ENCODE measurements around the gene PNPLA5. TPM values are rescaled to one million over a fixed set of nuclear protein-coding genes. Genes with fewer than 3 reads are reported as not detected.

The PNPLA5 gene
- total RNA-seq, 1 experiment from 2014 or later, result 5.3 TPM

GRCh38 chr22:43923631-43924464 lies 32.0 kb upstream of the PNPLA5 start, which contains the start of gene PNPLA3 (continued):
- TF ChIP-seq, protein P1, sequence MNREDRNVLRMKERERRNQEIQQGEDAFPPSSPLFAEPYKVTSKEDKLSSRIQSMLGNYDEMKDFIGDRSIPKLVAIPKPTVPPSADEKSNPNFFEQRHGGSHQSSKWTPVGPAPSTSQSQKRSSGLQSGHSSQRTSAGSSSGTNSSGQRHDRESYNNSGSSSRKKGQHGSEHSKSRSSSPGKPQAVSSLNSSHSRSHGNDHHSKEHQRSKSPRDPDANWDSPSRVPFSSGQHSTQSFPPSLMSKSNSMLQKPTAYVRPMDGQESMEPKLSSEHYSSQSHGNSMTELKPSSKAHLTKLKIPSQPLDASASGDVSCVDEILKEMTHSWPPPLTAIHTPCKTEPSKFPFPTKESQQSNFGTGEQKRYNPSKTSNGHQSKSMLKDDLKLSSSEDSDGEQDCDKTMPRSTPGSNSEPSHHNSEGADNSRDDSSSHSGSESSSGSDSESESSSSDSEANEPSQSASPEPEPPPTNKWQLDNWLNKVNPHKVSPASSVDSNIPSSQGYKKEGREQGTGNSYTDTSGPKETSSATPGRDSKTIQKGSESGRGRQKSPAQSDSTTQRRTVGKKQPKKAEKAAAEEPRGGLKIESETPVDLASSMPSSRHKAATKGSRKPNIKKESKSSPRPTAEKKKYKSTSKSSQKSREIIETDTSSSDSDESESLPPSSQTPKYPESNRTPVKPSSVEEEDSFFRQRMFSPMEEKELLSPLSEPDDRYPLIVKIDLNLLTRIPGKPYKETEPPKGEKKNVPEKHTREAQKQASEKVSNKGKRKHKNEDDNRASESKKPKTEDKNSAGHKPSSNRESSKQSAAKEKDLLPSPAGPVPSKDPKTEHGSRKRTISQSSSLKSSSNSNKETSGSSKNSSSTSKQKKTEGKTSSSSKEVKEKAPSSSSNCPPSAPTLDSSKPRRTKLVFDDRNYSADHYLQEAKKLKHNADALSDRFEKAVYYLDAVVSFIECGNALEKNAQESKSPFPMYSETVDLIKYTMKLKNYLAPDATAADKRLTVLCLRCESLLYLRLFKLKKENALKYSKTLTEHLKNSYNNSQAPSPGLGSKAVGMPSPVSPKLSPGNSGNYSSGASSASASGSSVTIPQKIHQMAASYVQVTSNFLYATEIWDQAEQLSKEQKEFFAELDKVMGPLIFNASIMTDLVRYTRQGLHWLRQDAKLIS (CRISPR knock-in tag; IDR thresholded peaks at IDR 0.05; ENCODE audit: borderline replicate concordance), result no peak
- no peak for TF ChIP-seq SMAD3 (CRISPR knock-in tag; IDR thresholded peaks at IDR 0.05; ENCODE audit: borderline replicate concordance)
- peak; percentile 63 for TF ChIP-seq SP1 (CRISPR knock-in tag; conservative IDR thresholded peaks at IDR 0.05)
- TF ChIP-seq HMGXB4 (CRISPR knock-in tag; IDR thresholded peaks at IDR 0.05), result peak; percentile 71; the same call in 1 of the 2 replicates
- TF ChIP-seq CREB1 (CRISPR knock-in tag; IDR thresholded peaks at IDR 0.05), result peak; percentile 53; the same call in 1 of the 2 replicates
- TF ChIP-seq ZNF512 (CRISPR knock-in tag; IDR thresholded peaks at IDR 0.05; ENCODE audit: borderline replicate concordance), result no peak
- TF ChIP-seq ZNF281 (CRISPR knock-in tag; IDR thresholded peaks at IDR 0.05), result 0 out of 2 replicates have a peak, but pooled peaks have one; percentile 71
- TF ChIP-seq, protein P2, sequence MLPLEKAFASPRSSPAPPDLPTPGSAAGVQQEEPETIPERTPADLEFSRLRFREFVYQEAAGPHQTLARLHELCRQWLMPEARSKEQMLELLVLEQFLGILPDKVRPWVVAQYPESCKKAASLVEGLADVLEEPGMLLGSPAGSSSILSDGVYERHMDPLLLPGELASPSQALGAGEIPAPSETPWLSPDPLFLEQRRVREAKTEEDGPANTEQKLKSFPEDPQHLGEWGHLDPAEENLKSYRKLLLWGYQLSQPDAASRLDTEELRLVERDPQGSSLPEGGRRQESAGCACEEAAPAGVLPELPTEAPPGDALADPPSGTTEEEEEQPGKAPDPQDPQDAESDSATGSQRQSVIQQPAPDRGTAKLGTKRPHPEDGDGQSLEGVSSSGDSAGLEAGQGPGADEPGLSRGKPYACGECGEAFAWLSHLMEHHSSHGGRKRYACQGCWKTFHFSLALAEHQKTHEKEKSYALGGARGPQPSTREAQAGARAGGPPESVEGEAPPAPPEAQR (CRISPR knock-in tag; IDR thresholded peaks at IDR 0.05), result no peak
- TF ChIP-seq GABPB1 (CRISPR knock-in tag; IDR thresholded peaks at IDR 0.05), result peak; percentile 61
- no peak for TF ChIP-seq ELF4 (CRISPR knock-in tag; IDR thresholded peaks at IDR 0.05; ENCODE audit: low read depth)
- TF ChIP-seq EMX1 (CRISPR knock-in tag; IDR thresholded peaks at IDR 0.05), result no peak
- TF ChIP-seq GTF2I (CRISPR knock-in tag; conservative IDR thresholded peaks at IDR 0.05), result no peak
- TF ChIP-seq, protein P3, sequence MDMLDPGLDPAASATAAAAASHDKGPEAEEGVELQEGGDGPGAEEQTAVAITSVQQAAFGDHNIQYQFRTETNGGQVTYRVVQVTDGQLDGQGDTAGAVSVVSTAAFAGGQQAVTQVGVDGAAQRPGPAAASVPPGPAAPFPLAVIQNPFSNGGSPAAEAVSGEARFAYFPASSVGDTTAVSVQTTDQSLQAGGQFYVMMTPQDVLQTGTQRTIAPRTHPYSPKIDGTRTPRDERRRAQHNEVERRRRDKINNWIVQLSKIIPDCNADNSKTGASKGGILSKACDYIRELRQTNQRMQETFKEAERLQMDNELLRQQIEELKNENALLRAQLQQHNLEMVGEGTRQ (CRISPR knock-in tag; IDR thresholded peaks at IDR 0.05), result no peak
- no peak for TF ChIP-seq NR1H2 (CRISPR knock-in tag; IDR thresholded peaks at IDR 0.05)
- TF ChIP-seq STAT6 (CRISPR knock-in tag; conservative IDR thresholded peaks at IDR 0.05; ENCODE audit: low read depth), result no peak
- TF ChIP-seq ZNF138 (CRISPR knock-in tag; conservative IDR thresholded peaks at IDR 0.05), result no peak
- no peak for TF ChIP-seq TEAD1 (CRISPR knock-in tag; IDR thresholded peaks at IDR 0.05)
- no peak for TF ChIP-seq IRF2 (CRISPR knock-in tag; IDR thresholded peaks at IDR 0.05; ENCODE audit: borderline replicate concordance, low read depth)
- 0 out of 2 replicates have a peak, but pooled peaks have one; percentile 55 for TF ChIP-seq PREB (CRISPR knock-in tag; IDR thresholded peaks at IDR 0.05; ENCODE audit: borderline replicate concordance)
- no peak for TF ChIP-seq ZNF263 (CRISPR knock-in tag; IDR thresholded peaks at IDR 0.05; ENCODE audit: low read depth)
